Measurements from ENCODE around the gene GOLGA5. TPM values are rescaled to one million over a fixed set of nuclear protein-coding genes. Genes with fewer than 3 reads are reported as not detected.

Gene GOLGA5
- total and polyA plus RNA-seq, 2 of the 13 experiments (the other 11 are each of a cell fraction or from before 2014, with no cell fraction given), result 31.0 to 40.0 TPM

- TF ChIP-seq TRAFD1 (CRISPR knock-in tag; IDR thresholded peaks at IDR 0.05; ENCODE audit: borderline replicate concordance), result no peak
Observed at GRCh38 chr14:92847749-92848148, 53.6 kb downstream of the GOLGA5 start (continued).

- Histone ChIP-seq H3K36me3 (replicated peaks in 1 of 2; ENCODE audit: control insufficient read depth in 1 of 2, insufficient read depth in 2 of 2, low read length in 2 of 2) (no peaks in the 10 kb centered on the region), H3K4me3 (replicated peaks in 1 of 3; ENCODE audit: insufficient read depth in 1 of 3, low read depth in 2 of 3, low read length in 3 of 3) (no peak overlapping the region), H3K4me2 (ENCODE audit: low read depth, low read length) (no peak overlapping the region), H2AFZ (ENCODE audit: low read length) (no peak overlapping the region), H3K9me3 (ENCODE audit: low read length) (no peaks in the 10 kb centered on the region), H3K9ac (ENCODE audit: insufficient read depth, low read depth, low read length) (no peak overlapping the region), H3K79me2 (ENCODE audit: insufficient read depth, low read length) (no peaks in the 10 kb centered on the region), H3K27ac (ENCODE audit: extremely low read length, insufficient read depth, low read length) (no peak overlapping the region), H4K20me1 (ENCODE audit: insufficient read depth, low read length) (no peaks in the 10 kb centered on the region), H3K27me3 (ENCODE audit: control insufficient read depth in 1 of 2, insufficient read depth in 2 of 2, low read length in 2 of 2) (no peaks in the 10 kb centered on the region), H3K4me1 (ENCODE audit: insufficient read depth, low read length) (peaks cover 10% of the 10 kb centered on the region; the same call in 1 of the 2 replicates)
- BruUV-seq (replicated peaks), result no TSS peak
- FAIRE-seq, result no peak
- POLR2A ChIA-PET, result no interaction called here
- 18% methylated on average over 4 of the region's 4 CpGs for WGBS (ENCODE audit: low lambda C conversion rate)
- ATAC-seq, result no peak
- in situ Hi-C loops (cut with HindIII; ENCODE audit: extremely low pct_ligation_motif_present, low pct_unique_long_range_greater_than_20kb) (no loop called here), intact Hi-C loops (cut with micrococcal nuclease; ENCODE audit: unreplicated experiment) (no loop called here)
- no peak for DNase-seq (ENCODE audit: low spot score)
- CTCF ChIA-PET (ENCODE audit: low intra/inter-chr PET ratio, low total read pairs), result no interaction called here
- TF ChIP-seq ZNF777 (CRISPR knock-in tag; IDR thresholded peaks at IDR 0.05) (no peak), ZBTB49 (CRISPR knock-in tag; IDR thresholded peaks at IDR 0.05; ENCODE audit: borderline replicate concordance) (no peak), ZNF75D (CRISPR knock-in tag; IDR thresholded peaks at IDR 0.05; ENCODE audit: borderline replicate concordance) (no peak), ZSCAN31 (CRISPR knock-in tag; IDR thresholded peaks at IDR 0.05; ENCODE audit: low read depth) (no peak), KIAA2018 (CRISPR knock-in tag; IDR thresholded peaks at IDR 0.05; ENCODE audit: borderline replicate concordance) (no peak), ZNF234 (CRISPR knock-in tag; conservative IDR thresholded peaks at IDR 0.05) (no peak), RFX3 (CRISPR knock-in tag; IDR thresholded peaks at IDR 0.05) (no peak), FOXK2 (IDR thresholded peaks at IDR 0.05) (no peak), HDAC2 (CRISPR knock-in tag; IDR thresholded peaks at IDR 0.05) (no peak), ZNF775 (CRISPR knock-in tag; IDR thresholded peaks at IDR 0.05; ENCODE audit: borderline replicate concordance) (no peak), ZSCAN9 (CRISPR knock-in tag; IDR thresholded peaks at IDR 0.05; ENCODE audit: borderline replicate concordance) (no peak)
Observed at GRCh38 chr14:92848887-92849286, 54.8 kb downstream of the GOLGA5 start.

Data from HepG2 (cell line).